GM12891 (cell line): ENCODE results near the gene TEAD4.

Experiments used
- PAX5 ChIP-seq: IDR thresholded peaks from 2 replicates; pipeline ENCODE4 v1.6.1; 2011; ENCODE audit warnings: low read length, moderate library complexity, mild to moderate bottlenecking; ENCODE audit not compliant: insufficient read depth, severe bottlenecking
- POLR2A ChIP-seq: IDR thresholded peaks from 2 replicates; pipeline ENCODE4 v1.6.1; 2011; ENCODE audit warnings: low read depth, low read length, control low read depth
- POLR2AphosphoS5 ChIP-seq: IDR thresholded peaks from 2 replicates; pipeline ENCODE4 v1.6.1; 2011; ENCODE audit warnings: low read depth, low read length, control low read depth
- POU2F2 ChIP-seq: IDR thresholded peaks from 2 replicates; pipeline ENCODE4 v1.6.1; 2011; ENCODE audit warnings: low read depth, mild to moderate bottlenecking, control low read depth, low read length, moderate library complexity
- SPI1 ChIP-seq: IDR thresholded peaks from 2 replicates; pipeline ENCODE4 v1.6.1; 2011; ENCODE audit warnings: low read depth, low read length, control low read depth
- TAF1 ChIP-seq: IDR thresholded peaks from 2 replicates; pipeline ENCODE4 v1.6.1; 2011; ENCODE audit warnings: low read depth, low read length, control low read depth

DNA sequence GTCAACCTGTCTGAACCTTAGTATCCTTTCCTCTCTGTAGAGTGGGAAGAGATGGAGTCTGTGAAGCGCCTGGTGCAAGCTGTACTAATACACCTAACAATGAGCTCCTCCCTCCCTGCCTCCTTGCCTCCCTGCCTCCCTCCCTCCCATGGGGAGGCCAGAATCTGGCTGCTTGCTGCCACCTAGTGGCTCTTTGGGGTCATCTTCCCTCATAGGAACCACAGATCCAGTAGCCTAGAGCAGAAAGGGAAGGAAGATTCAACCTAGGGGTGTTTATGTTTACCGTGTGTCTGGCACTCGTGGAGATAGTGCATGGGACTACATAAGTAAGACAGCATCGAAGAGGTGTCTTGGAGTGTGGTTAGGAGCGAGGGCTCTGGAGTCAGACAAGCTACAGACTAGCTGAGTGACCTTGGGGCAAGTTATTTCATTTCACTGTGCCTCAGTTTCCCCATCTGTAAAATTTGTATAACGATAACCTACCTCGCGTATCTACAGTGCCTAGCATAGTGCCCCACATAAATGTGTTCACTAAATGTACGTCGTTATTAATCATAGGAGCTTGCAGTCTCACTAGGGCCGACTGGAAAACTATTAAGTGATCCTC lies 82.5 kb downstream of the TEAD4 start:
- TF ChIP-seq POLR2A = no peak
- TF ChIP-seq POLR2AphosphoS5 = no peak
- TF ChIP-seq TAF1 = no peak
- no peak for TF ChIP-seq PAX5
- TF ChIP-seq SPI1 = no peak
- no peak for TF ChIP-seq POU2F2
